ENCODE data around the gene OR8D2. TPM values are rescaled to one million over a fixed set of nuclear protein-coding genes. Genes with fewer than 3 reads are reported as not detected.
"Not testable (repeated sequence)": the region's sequence is repeated elsewhere in the genome, so short reads cannot be mapped to it uniquely, and the experiment has no call there.

The OR8D2 gene
- total RNA-seq, 2 experiments from 2014 or later: not detected

- ChIA-PET POLR2A (no interaction called here), CTCF (no interaction called here)
Measured at GRCh38 chr11:124296016-124296415, 24.0 kb downstream of the OR8D2 start.

DNA sequence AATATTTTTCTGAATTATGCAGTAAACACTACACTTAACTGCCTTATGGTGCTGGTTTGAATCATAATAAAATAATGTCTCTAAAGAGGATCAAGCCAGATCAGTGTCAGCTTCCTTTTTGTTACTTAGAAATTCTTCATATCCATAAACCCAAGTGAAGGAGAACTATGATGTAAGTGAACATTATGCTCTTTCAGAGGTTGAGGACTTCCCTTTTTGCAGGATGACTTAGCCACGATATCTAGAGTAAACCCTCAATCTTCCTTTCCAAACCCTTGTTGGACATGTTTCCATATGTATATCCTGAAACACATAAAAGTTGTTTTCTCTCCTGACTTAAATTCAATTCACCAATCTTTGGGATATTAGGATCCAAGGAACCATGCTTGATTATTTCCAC is 25.3 kb downstream of the OR8D2 start:
- ChIA-PET POLR2A (no interaction called here), CTCF (no interaction called here)

- ChIA-PET CTCF (no interaction called here), POLR2A (no interaction called here)
Measured at GRCh38 chr11:124285610-124286344, 34.2 kb downstream of the OR8D2 start.

DNA sequence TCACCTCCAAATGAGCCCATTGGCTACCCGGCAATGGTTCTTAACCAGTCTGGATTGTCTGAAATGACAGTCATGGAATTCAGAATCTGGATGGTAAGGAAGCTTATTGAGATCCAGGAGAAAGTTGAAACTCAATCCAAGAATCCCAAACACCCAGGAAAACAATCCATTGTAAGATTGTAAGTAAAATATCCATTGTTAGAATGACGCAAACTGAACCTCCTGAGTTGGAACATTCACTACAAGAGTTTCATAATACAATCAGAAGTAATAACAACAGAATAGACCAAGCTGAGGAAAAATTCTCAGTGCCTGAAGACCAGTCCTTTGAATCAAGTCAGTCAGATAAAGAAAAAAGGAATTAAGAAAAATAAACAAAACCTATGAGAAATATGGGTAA is 41.7 kb downstream of the OR8D2 start:
- POLR2A ChIA-PET: no interaction called here
- CTCF ChIA-PET: no interaction called here

DNA sequence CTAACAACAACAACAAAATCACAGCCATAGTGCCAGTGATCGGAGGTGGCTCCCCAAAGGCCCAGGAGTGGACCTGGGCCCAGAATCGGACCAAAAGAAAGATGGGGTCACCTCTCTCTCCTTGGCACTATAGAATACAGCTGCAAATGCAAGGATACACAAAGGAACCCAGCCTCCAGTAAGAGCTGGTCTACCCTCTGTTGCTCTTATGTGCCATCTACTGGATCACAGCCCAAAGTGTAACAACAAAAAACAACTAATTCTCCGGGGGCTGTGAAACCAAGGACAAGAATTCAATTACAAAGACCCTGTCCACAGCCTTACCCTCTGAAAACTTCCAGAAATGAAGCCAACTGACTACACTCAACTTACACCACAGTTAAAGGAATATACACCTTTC is 42.2 kb downstream of the OR8D2 start:
- CTCF ChIA-PET: no interaction called here
- POLR2A ChIA-PET: no interaction called here

- POLR2A ChIA-PET: no interaction called here
- CTCF ChIA-PET: no interaction called here
Measured at GRCh38 chr11:124277207-124277606, 42.8 kb downstream of the OR8D2 start.

DNA sequence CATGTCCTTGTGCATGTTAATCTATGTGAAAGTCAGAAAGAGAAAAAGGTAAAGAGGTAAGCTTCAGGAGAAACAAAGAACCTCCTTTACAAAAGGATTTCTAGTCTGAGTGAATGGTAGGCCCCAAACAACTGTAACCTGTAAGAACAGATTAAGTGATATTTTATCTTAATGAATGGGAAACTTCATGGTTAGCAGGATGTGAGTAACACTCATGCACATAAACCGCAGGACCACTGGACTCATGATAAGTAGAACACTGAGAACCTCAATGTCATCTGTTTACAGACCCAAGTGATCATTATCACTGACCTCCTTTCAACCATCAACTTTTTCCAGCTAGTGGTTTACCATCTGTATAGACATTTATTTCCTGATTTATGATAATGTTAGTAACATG is 43.9 kb downstream of the OR8D2 start:
- POLR2A ChIA-PET: no interaction called here
- CTCF ChIA-PET: no interaction called here

DNA sequence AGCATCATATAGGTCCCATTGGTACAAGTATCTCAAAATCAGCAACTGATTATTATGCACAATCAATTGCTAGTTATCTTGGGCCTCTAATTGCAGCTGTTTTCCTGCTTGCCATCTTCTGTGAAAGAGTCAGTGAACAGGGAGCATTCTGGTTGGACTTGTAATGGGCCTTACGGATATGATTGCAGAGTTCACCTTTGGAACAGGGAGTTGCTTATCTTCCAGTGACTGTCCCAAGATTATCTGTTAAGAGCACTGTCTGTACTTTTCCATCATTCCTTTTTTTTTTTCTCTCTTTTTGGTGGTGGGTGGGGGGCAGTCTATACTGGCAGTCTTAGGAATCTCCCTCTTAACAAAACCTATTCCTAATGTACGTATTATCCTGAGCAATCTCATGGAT is 46.0 kb downstream of the OR8D2 start:
- ChIA-PET CTCF (no interaction called here), POLR2A (no interaction called here)

DNA sequence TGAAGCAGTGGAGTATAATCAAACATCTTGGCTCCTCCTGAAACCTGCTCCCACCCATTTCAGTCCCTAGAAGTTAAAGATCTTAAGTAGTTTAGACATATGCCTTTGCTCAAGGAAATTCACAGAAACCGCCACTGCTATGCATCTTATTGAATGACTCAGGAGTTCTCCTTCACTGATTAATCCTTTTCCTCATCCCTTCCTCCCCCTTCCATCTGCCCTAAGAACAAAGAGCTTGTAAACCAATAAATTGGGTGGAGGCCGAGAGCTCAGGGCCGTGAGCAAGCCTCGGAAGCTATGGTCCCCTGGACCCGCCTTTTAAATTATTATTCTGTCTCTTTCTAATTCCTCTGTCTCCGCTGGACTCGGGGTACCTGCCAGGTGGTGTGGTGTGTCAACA is 49.1 kb downstream of the OR8D2 start:
- CTCF ChIA-PET, POLR2A ChIA-PET: not testable (repeated sequence)

Other genes starting within 250 kb of the OR8D2 start
- 1 to 10 TPM; 2.3 to 3.0 TPM for gene VWA5A, start 204.7 kb downstream of the OR8D2 start, total RNA-seq
- gene OR10D3, start 136.9 kb downstream of the OR8D2 start, total RNA-seq: not detected
- not detected for gene OR8G1, start 79.1 kb downstream of the OR8D2 start, total RNA-seq
- gene OR8G5, start 63.8 kb downstream of the OR8D2 start, total RNA-seq: not detected
- gene OR8D1, start 6.2 kb downstream of the OR8D2 start, total RNA-seq: not detected
- gene OR8B2, start 64.3 kb upstream of the OR8D2 start, total RNA-seq: not detected
- gene OR8B3, start 78.8 kb upstream of the OR8D2 start, total RNA-seq: not detected
- gene OR8B4, start 104.7 kb upstream of the OR8D2 start, total RNA-seq: not detected
- gene OR8B8, start 125.5 kb upstream of the OR8D2 start, total RNA-seq: not detected
- not detected for gene OR8B12, start 223.5 kb upstream of the OR8D2 start, total RNA-seq
- not detected for gene OR8A1, start 249.8 kb upstream of the OR8D2 start, total RNA-seq